Osteocyte (in vitro differentiated cells): ENCODE data around the gene MSGN1. TPM values are rescaled to one million over a fixed set of nuclear protein-coding genes. Genes with fewer than 3 reads are reported as not detected.

ENCODE experiments used
- DNase-seq: peaks from one replicate; pipeline ENCODE4 v3.0.0; 2021; ENCODE audit warnings: mixed read lengths; ENCODE audit not compliant: unreplicated experiment; ENCODE audit errors: extremely low spot score
- H3K27ac Mint-ChIP-seq: one replicate; pipeline ENCODE4 v1.8.0; 2021; ENCODE audit warnings: mild to moderate bottlenecking, mixed read lengths; ENCODE audit not compliant: unreplicated experiment
- H3K27me3 Mint-ChIP-seq: one replicate; pipeline ENCODE4 v1.8.0; 2021; ENCODE audit warnings: mixed read lengths; ENCODE audit not compliant: unreplicated experiment
- H3K36me3 Mint-ChIP-seq: one replicate; pipeline ENCODE4 v1.8.0; 2021; ENCODE audit warnings: mixed read lengths; ENCODE audit not compliant: unreplicated experiment
- H3K4me1 Mint-ChIP-seq: one replicate; pipeline ENCODE4 v1.8.0; 2021; ENCODE audit warnings: mixed read lengths; ENCODE audit not compliant: unreplicated experiment
- H3K4me3 Mint-ChIP-seq: one replicate; pipeline ENCODE4 v1.8.0; 2021; ENCODE audit warnings: mild to moderate bottlenecking, moderate library complexity, mixed read lengths; ENCODE audit not compliant: unreplicated experiment
- H3K9me3 Mint-ChIP-seq: one replicate; pipeline ENCODE4 v1.8.0; 2021; ENCODE audit warnings: mixed read lengths; ENCODE audit not compliant: unreplicated experiment
- total RNA-seq: library from RNA; stranded (reverse); gene quantifications from 2 replicates; pipeline ENCODE4 v1.2.1, GENCODE V29; 2021
- TF ChIP-seq, protein P1 (sequence below): fragments of 200-600 bp; sonication (generic); IDR thresholded peaks from 2 replicates; pipeline ENCODE4 v1.5.0; 2021; ENCODE audit warnings: antibody characterized with exemption, mild to moderate bottlenecking, moderate library complexity

The MSGN1 gene
- total RNA-seq, 1 donor from 2014 or later, result not detected

DNA sequence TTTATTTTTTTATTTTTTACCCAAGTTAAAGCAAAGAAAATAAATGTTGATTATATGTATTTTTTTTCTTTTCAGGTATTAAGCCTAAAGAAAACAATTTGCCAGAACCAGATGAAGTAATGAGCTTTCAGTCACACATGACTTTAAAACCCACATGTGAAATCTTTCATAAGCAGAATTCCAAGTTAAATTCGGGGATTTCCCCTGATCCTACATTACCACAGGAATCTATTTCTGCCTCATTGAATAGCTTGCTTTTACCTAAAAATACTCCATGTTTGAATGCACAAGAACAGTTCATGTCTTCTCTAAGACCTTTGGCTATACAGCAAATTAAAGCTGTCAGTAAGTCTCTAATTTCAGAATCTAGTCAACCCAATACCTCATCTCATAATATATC, 35.7 kb upstream of the MSGN1 start:
- Mint-ChIP-seq H3K4me3 (no peak overlapping the region), H3K27me3 (no peaks in the 10 kb centered on the region), H3K36me3 (peaks cover 22% of the 10 kb centered on the region), H3K4me1 (no peaks in the 10 kb centered on the region), H3K9me3 (peaks cover 10% of the 10 kb centered on the region), H3K27ac (no peak overlapping the region)
- no peak for DNase-seq
- TF ChIP-seq, protein P1, sequence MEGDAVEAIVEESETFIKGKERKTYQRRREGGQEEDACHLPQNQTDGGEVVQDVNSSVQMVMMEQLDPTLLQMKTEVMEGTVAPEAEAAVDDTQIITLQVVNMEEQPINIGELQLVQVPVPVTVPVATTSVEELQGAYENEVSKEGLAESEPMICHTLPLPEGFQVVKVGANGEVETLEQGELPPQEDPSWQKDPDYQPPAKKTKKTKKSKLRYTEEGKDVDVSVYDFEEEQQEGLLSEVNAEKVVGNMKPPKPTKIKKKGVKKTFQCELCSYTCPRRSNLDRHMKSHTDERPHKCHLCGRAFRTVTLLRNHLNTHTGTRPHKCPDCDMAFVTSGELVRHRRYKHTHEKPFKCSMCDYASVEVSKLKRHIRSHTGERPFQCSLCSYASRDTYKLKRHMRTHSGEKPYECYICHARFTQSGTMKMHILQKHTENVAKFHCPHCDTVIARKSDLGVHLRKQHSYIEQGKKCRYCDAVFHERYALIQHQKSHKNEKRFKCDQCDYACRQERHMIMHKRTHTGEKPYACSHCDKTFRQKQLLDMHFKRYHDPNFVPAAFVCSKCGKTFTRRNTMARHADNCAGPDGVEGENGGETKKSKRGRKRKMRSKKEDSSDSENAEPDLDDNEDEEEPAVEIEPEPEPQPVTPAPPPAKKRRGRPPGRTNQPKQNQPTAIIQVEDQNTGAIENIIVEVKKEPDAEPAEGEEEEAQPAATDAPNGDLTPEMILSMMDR, result no peak

DNA sequence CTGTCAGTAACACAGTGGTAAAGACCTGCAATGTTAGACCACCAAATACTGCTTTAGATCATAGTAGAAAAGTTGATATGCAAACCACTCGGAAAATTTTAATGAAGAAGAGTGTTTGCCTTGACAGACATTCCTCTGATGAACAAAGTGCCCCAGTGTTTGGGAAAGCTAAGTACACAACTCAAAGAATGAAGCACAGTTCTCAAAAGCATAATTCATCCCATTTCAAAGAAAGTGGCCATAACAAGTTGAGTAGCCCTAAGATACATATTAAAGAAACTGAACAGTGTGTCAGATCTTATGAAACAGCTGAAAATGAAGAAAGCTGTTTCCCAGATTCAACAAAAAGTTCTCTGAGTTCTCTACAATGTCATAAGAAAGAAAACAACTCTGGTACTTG, 34.8 kb upstream of the MSGN1 start:
- no peaks in the 10 kb centered on the region for H3K4me1 Mint-ChIP-seq
- no peak overlapping the region for H3K27ac Mint-ChIP-seq
- H3K36me3 Mint-ChIP-seq, result peaks cover 18% of the 10 kb centered on the region
- H3K4me3 Mint-ChIP-seq, result no peak overlapping the region
- peaks cover 10% of the 10 kb centered on the region for H3K9me3 Mint-ChIP-seq
- no peaks in the 10 kb centered on the region for H3K27me3 Mint-ChIP-seq
- no peak for DNase-seq
- TF ChIP-seq, protein P1, result no peak

DNA sequence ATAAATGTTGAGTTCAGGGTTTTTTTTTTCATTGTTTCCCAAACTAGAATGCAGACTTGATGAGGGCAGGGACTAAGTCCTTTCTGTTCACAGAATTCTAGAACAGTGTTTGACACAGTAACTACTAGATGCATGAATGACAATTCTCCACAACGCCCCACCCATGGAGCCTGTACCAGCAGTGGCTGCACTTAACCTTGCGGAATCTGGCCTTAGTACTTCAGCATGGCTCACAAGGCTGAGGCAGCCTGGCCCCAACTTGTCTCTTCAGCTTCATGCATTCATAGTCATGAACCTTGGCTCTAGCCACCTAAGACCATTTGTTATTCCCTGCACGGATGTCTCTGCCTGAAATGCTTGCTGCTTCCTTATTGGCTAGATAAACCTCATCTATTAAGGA, 29.5 kb upstream of the MSGN1 start:
- TF ChIP-seq, protein P1, result no peak
- Mint-ChIP-seq H3K9me3 (peaks cover 10% of the 10 kb centered on the region), H3K27ac (no peak overlapping the region), H3K27me3 (peaks cover 8% of the 10 kb centered on the region), H3K36me3 (peaks cover 8% of the 10 kb centered on the region), H3K4me1 (no peaks in the 10 kb centered on the region), H3K4me3 (no peak overlapping the region)
- no peak for DNase-seq

DNA sequence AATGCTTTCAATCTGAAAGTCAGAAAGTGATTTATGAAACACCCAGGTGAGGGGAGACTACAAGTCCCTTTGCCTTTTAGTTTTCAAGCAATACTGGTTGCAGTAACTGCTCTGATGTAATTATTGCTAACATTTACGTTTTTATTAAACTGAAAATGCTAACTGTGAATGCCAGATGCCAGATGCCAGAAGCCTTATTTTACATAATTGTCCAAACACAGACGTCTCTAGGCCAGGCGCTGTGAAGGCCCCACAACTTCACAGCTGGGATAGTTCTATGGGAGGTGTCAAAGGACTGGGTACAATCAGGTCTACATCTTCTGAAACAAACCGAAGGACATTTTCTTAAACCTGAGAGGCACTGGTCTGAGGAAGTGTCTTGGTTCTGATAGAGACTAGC, 27.5 kb upstream of the MSGN1 start:
- Mint-ChIP-seq H3K4me3 (no peak overlapping the region), H3K4me1 (no peaks in the 10 kb centered on the region), H3K36me3 (peaks cover 3% of the 10 kb centered on the region), H3K27me3 (peaks cover 16% of the 10 kb centered on the region), H3K9me3 (peaks cover 5% of the 10 kb centered on the region), H3K27ac (no peak overlapping the region)
- no peak for DNase-seq
- TF ChIP-seq, protein P1, result no peak

DNA sequence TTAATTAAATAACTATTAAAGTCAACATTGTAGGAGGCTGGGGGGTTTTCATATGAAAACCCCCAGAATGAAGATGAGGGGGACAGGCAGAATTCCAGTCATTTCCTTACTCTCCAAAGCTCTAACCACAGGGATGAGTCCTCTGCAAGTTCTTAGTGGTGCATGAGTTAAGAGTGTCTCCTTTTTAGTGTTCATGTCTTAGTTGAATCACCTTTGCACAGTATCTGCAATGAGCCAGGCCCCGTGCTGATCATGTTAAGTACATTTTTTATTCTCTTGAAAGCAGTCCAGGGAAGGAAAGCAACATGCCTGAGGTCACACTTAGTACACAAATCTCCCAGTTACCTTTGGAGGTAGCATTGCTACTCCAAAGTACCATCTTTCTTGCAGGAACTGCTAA, 25.7 kb upstream of the MSGN1 start:
- no peaks in the 10 kb centered on the region for H3K4me1 Mint-ChIP-seq

More for the DNA sequence above, 25.7 kb upstream of the MSGN1 start:
- peaks cover 23% of the 10 kb centered on the region for H3K27me3 Mint-ChIP-seq
- TF ChIP-seq, protein P1, result no peak
- no peaks in the 10 kb centered on the region for H3K9me3 Mint-ChIP-seq
- H3K27ac Mint-ChIP-seq, result no peak overlapping the region
- DNase-seq, result no peak
- no peak overlapping the region for H3K4me3 Mint-ChIP-seq
- no peaks in the 10 kb centered on the region for H3K36me3 Mint-ChIP-seq
